ENCODE measurements around the gene NIN.

The NIN gene

GRCh38 chr14:50845166-50845565, 14.2 kb upstream of the NIN start:
- no peak for DNase-seq
- Histone ChIP-seq H3K9me3 (no peaks in the 10 kb centered on the region), H3K27me3 (no peaks in the 10 kb centered on the region), H3K4me3 (no peak overlapping the region), H3K27ac (no peak overlapping the region), H3K36me3 (no peaks in the 10 kb centered on the region), H3K4me1 (peaks cover 0 to 3% (median 0%) of the 10 kb centered on the region in 4 donors)
- no peak for TF ChIP-seq CTCF (IDR thresholded peaks at IDR 0.05)
- intact Hi-C loops (cut with DNase I; ENCODE audit: low total_unique reads), result no loop called here

GRCh38 chr14:50844391-50844790, 13.4 kb upstream of the NIN start:
- Histone ChIP-seq H3K4me1 (peaks cover 0 to 3% (median 0%) of the 10 kb centered on the region in 4 donors), H3K4me3 (no peak overlapping the region), H3K27ac (no peak overlapping the region), H3K9me3 (no peaks in the 10 kb centered on the region), H3K27me3 (no peaks in the 10 kb centered on the region), H3K36me3 (no peaks in the 10 kb centered on the region)
- TF ChIP-seq CTCF (IDR thresholded peaks at IDR 0.05), result no peak
- intact Hi-C loops (cut with DNase I; ENCODE audit: low total_unique reads), result no loop called here
- no peak for DNase-seq

GRCh38 chr14:50839691-50840090, 8.7 kb upstream of the NIN start:
- DNase-seq, result no peak
- no peak overlapping the region for H3K4me3 ChIP-seq
- intact Hi-C loops (cut with DNase I; ENCODE audit: low total_unique reads), result no loop called here
- TF ChIP-seq CTCF (IDR thresholded peaks at IDR 0.05), result no peak
- H3K9me3 ChIP-seq, result no peaks in the 10 kb centered on the region
- no peaks in the 10 kb centered on the region for H3K4me1 ChIP-seq
- peaks cover 0 to 3% of the 10 kb centered on the region in 2 donors for H3K27me3 ChIP-seq
- H3K27ac ChIP-seq, result no peak overlapping the region
- H3K36me3 ChIP-seq, result no peaks in the 10 kb centered on the region

- Histone ChIP-seq H3K36me3 (no peaks in the 10 kb centered on the region), H3K4me1 (no peaks in the 10 kb centered on the region), H3K27ac (no peak overlapping the region), H3K27me3 (peaks cover 0 to 3% of the 10 kb centered on the region in 2 donors), H3K4me3 (no peak overlapping the region), H3K9me3 (no peaks in the 10 kb centered on the region)
- no peak for DNase-seq
- intact Hi-C loops (cut with DNase I; ENCODE audit: low total_unique reads), result no loop called here
- no peak for TF ChIP-seq CTCF (IDR thresholded peaks at IDR 0.05)
Observed at GRCh38 chr14:50839048-50839447, 8.1 kb upstream of the NIN start.

GRCh38 chr14:50837850-50838470, 7.0 kb upstream of the NIN start:
- H3K36me3 ChIP-seq, result no peaks in the 10 kb centered on the region
- DNase-seq, result no peak
- intact Hi-C loops (cut with DNase I; ENCODE audit: low total_unique reads), result no loop called here
- H3K4me1 ChIP-seq, result no peaks in the 10 kb centered on the region
- no peak overlapping the region for H3K4me3 ChIP-seq
- TF ChIP-seq CTCF (IDR thresholded peaks at IDR 0.05), result no peak
- peaks cover 0 to 3% of the 10 kb centered on the region in 2 donors for H3K27me3 ChIP-seq
- H3K9me3 ChIP-seq, result no peaks in the 10 kb centered on the region
- no peak overlapping the region for H3K27ac ChIP-seq

GRCh38 chr14:50837271-50837670, 6.3 kb upstream of the NIN start:
- H3K4me3 ChIP-seq, result no peak overlapping the region
- no peaks in the 10 kb centered on the region for H3K36me3 ChIP-seq
- no peak for DNase-seq
- peaks cover 0 to 3% of the 10 kb centered on the region in 2 donors for H3K27me3 ChIP-seq
- no peak for TF ChIP-seq CTCF (IDR thresholded peaks at IDR 0.05)
- intact Hi-C loops (cut with DNase I; ENCODE audit: low total_unique reads), result no loop called here
- no peak overlapping the region for H3K27ac ChIP-seq
- H3K4me1 ChIP-seq, result no peaks in the 10 kb centered on the region
- H3K9me3 ChIP-seq, result no peaks in the 10 kb centered on the region

Data from tibial artery (tissue), 4 donors.